Suprapubic skin (tissue), 4 donors: ENCODE data around the gene PCED1B.

Source experiments
- EP300 ChIP-seq: sonication (generic); formaldehyde crosslinking; IDR thresholded peaks from one replicate; pipeline ENCODE4 v1.6.1; 2017; ENCODE audit warnings: antibody characterized with exemption
- POLR2A ChIP-seq, 2 donors: fragments of 450-650 bp; IDR thresholded peaks; one replicate each; pipeline ENCODE4 v1.6.1; 2017; ENCODE audit warnings: antibody characterized with exemption in 2 of 2, mild to moderate bottlenecking in 2 of 2, moderate library complexity in 2 of 2
- POLR2AphosphoS5 ChIP-seq, 3 donors: sonication (generic); formaldehyde crosslinking; IDR thresholded peaks; one replicate each; pipeline ENCODE4 v1.6.1; 2017; ENCODE audit warnings: antibody characterized with exemption in 3 of 3
- TF ChIP-seq, protein P1 (sequence below), 2 donors: fragments of 200-600 bp in 1 of 2; fragments of 450-650 bp in 1 of 2; sonication (generic) in 1 of 2; IDR thresholded peaks; one replicate each; pipeline ENCODE4 v1.5.1; 2016 to 2019; ENCODE audit warnings: antibody characterized with exemption in 2 of 2, mild to moderate bottlenecking in 1 of 2, moderate library complexity in 1 of 2

DNA sequence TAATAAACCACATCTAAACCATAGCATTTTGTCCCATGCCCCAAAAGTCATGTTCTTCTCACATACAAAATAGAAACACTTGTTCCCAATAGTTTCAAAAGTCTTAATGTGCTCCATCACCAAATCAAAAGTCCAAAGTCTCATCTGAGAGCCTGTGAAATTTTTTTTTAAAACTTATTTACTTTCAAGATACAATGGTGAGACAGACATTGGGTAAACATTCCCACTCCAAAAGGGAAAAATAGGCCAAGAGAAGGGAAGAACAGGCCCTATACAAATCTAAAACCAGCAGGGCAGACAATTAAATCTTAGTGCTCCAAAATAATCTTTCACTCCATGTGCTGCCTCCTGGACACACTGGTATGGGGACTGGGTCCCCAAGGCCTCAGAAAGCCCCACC, 84.7 kb downstream of the PCED1B start:
- no peak for TF ChIP-seq EP300
- TF ChIP-seq, protein P1, sequence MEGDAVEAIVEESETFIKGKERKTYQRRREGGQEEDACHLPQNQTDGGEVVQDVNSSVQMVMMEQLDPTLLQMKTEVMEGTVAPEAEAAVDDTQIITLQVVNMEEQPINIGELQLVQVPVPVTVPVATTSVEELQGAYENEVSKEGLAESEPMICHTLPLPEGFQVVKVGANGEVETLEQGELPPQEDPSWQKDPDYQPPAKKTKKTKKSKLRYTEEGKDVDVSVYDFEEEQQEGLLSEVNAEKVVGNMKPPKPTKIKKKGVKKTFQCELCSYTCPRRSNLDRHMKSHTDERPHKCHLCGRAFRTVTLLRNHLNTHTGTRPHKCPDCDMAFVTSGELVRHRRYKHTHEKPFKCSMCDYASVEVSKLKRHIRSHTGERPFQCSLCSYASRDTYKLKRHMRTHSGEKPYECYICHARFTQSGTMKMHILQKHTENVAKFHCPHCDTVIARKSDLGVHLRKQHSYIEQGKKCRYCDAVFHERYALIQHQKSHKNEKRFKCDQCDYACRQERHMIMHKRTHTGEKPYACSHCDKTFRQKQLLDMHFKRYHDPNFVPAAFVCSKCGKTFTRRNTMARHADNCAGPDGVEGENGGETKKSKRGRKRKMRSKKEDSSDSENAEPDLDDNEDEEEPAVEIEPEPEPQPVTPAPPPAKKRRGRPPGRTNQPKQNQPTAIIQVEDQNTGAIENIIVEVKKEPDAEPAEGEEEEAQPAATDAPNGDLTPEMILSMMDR (IDR thresholded peaks at IDR 0.05) = no peak
- TF ChIP-seq POLR2A (IDR thresholded peaks at IDR 0.05) = no peak
- no peak for TF ChIP-seq POLR2AphosphoS5 (IDR thresholded peaks at IDR 0.05)
